GM12875 (cell line): ENCODE data around the gene OR10V1.

Experiments used
- H3K4me3 ChIP-seq: one replicate; pipeline ENCODE4 v1.5.1; 2011; ENCODE audit warnings: low read depth, low read length, control low read depth
- CTCF ChIP-seq: IDR thresholded peaks from 2 replicates; pipeline ENCODE4 v1.5.1; 2011; ENCODE audit warnings: low read depth, mild to moderate bottlenecking, control low read depth, inconsistent platforms, low read length, moderate library complexity, borderline replicate concordance; ENCODE audit not compliant: insufficient read depth

OR10V1 gene

GRCh38 chr11:59668188-59668949 is 45.3 kb downstream of the OR10V1 start:
- TF ChIP-seq CTCF: peak; percentile 13; the same call in 1 of the 2 replicates
- peak overlapping the region; percentile 69 for H3K4me3 ChIP-seq

GRCh38 chr11:59667812-59668187 is 45.8 kb downstream of the OR10V1 start:
- H3K4me3 ChIP-seq: peak overlapping the region; percentile 69
- no peak for TF ChIP-seq CTCF

- TF ChIP-seq CTCF: no peak
- no peak overlapping the region for H3K4me3 ChIP-seq
These were observed 46.7 kb downstream of the OR10V1 start for GRCh38 chr11:59666969-59667368.
